ENCODE data around the gene NPM1.

Gene NPM1

GRCh38 chr5:171428809-171429542, 41.3 kb downstream of the NPM1 start:
- DNase-seq, result no peak

GRCh38 chr5:171429543-171429910, 41.9 kb downstream of the NPM1 start:
- DNase-seq, result no peak

- DNase-seq, result no peak
Measured at GRCh38 chr5:171431251-171431777, 43.7 kb downstream of the NPM1 start.

DNA sequence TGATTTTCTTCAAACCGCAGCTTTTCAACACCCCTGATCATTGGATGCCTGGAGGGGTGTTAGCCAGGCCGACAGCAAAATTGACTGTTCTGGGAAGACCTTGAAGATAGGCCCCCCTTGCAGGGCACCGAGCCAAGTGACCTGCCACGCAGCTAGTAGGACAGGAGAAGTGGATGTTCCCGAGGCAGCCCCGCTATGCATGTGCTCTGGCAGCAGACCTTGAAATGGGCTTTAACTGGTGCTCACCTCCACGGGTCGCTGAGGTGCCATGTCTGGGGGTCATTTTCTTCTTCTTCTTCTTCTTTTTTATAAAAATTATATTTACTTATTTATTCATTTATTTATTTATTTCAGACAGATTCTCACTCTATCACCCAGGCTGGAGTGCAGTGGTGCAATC, 44.4 kb downstream of the NPM1 start:
- DNase-seq, result no peak

- DNase-seq, result no peak
Measured at GRCh38 chr5:171432583-171433351, 45.1 kb downstream of the NPM1 start.

DNA sequence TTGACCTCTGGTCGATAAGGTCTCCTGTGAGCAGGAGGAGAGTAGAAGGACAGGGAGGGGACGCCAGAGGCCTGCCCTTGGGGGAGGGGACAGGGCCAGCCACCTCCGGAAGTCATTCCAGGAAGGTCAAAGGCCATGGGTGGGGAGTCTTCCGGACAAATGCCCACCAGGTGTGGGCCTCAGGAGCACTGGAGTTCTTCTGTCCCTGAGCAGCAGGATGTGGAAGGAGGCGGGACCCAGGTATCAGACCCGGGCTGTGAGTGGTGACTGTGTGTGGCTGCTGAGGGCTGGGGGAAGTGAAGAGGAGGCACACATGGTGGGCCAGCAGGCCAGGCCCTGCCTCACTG, 45.7 kb downstream of the NPM1 start:
- DNase-seq, result no peak

GRCh38 chr5:171433982-171434676, 46.5 kb downstream of the NPM1 start:
- no peak for DNase-seq

GRCh38 chr5:171434874-171435273, 47.2 kb downstream of the NPM1 start:
- no peak for DNase-seq

GRCh38 chr5:171435908-171436307, 48.3 kb downstream of the NPM1 start:
- no peak for DNase-seq

GRCh38 chr5:171436804-171437285, 49.2 kb downstream of the NPM1 start:
- no peak for DNase-seq

DNA sequence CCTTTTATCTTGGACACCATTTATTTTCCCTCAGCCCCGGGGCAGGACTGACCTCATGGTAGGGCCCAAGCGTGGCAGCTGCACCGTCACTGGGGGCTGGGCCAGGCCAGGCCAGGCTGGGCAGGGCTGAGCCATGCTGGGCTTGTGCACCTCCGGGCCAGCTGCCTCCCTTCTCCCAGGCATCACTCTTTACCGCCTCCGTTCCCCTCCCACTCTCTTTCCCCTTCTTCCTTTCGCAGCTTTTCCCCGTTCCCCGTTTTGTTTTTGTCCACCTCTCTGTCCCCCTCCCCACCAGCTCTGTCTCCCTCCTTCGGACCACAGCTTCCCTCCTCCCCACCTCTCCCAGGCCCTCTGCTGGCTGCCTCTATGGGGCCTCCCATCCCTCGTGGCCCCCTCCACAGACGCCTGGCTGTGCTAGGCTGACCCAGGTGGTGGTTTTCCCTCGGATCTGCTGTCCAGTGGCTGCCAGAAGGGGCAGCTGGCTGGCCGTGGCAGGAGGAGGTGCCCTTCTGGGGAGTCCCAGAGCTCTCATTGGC, 49.7 kb downstream of the NPM1 start:
- no peak for DNase-seq

DNA sequence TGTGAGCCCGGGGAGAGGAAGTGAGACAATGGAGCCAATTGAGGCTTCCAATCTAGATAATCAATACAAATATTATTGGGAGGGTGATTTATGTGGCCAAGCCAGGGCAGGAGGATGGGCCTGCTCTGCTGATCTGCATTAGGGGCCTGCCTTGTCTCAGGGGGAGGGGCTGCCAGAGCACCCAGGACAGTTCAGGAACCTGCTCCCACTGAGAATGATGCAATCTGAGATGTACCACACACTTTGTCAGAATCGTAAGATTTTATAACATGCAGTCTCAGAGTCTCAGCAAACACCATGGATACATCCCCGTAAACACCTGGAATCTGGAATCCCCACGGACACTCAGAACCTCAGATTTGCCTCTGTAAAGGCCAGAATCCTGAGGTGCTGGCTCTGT, 51.1 kb downstream of the NPM1 start:
- no peak for DNase-seq

- no peak for DNase-seq
Measured at GRCh38 chr5:171441246-171441791, 53.7 kb downstream of the NPM1 start.

- no peak for DNase-seq
Measured at GRCh38 chr5:171442287-171443042, 54.8 kb downstream of the NPM1 start.

- DNase-seq, result no peak
Measured at GRCh38 chr5:171444582-171444981, 56.9 kb downstream of the NPM1 start.

- no peak for DNase-seq
Measured at GRCh38 chr5:171445644-171446516, 58.2 kb downstream of the NPM1 start.

DNA sequence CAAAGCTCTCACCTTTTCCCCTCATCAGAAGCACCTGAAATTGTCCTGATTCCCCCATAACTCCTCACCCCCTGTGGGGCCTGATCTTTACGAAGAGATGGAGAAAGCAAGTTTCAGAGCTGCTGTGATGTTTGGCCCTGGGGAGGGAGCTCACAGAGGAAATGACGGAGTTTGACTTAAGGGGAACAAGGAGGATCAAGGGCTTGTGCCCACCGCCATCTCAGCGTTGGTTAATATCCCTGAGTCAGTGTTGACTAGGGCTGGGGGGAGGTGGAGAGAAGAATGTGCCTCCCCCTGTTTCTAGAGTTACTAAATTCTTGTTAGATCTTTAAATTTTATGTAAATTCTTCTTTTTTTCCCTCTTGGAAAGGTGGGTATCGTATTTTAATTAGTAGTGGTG, 59.6 kb downstream of the NPM1 start:
- no peak for DNase-seq

GRCh38 chr5:171449426-171449825, 61.8 kb downstream of the NPM1 start:
- no peak for DNase-seq

DNA sequence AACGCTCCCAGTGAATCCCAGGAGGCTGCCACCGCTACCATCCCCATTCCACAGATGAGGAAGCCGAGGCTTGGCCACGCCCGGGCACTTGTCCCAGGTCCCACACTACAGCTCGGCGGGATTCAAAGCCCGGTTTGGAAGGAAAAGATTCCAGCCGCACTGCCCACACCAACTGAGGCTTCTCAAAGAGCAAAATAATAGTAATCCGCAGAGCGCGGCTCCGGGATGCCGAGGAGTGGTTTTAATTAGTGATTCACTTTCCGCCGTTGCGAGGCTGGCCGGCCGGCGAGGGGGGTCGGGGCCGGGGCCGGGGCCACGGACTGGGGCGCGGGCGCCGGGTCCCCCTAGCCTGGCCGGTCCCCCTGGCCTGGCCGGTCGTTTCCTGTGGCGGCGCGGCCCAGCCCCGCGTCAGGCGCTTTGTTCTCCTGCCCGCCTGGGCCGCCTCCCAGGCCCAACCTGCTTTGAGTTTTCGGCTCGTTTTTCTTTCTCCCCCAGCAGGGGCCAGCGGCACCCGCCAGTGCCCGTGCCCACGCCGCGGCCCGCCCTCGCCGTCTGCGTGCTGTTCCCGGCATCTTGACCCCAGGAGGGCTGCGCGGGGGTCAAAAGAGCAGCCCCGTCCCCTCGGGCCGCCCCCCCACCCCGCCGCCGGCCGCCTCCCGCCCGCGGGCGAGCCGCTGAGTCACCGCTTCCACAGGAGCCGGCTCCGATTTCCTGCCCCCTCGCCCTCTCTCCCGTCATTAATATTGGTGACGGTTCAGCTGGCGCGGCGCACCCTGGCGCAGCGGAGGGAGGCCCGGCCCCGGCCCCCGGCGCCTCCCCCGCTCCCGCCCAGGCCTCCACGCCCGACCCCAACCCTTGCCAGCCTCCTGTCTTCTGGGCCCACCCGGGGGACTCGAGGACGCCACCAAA, 63.0 kb downstream of the NPM1 start:
- DNase-seq, result peak; percentile 31 to 42

DNA sequence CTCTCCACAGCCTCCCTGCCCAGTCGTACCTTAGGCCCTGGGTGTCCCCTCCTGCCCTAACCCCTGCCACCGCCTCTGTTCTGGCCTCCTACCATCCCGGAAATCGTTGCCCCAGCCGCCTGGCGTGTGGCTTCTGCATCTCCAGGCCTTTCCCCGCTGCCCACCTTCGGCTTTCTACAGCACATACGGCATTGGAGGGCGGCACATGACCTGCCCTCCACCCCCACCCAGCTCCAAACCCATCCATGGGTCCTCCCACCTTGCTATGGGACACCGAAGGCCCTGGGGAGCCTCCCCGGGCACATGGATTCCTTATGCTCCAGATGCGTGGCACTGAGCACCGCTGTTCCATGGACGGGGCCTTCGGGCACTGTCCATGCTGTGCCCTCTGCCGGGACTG, 63.8 kb downstream of the NPM1 start:
- no peak for DNase-seq

All from activated CD4-positive, alpha-beta T cell treated with anti-CD3 and anti-CD28 coated beads, Interleukin-2, amount 50 U/mL, for 48 hours (primary cell).